HEK293 (cell line): ENCODE measurements around the gene USP16.
A peak's percentile ranks its signal among the peaks of the same experiment; 100 is the strongest.

Experiments
- GFI1B ChIP-seq: fragments of 450-650 bp; formaldehyde crosslinking; IDR thresholded peaks from 2 replicates; pipeline ENCODE4 v1.5.1; 2016; ENCODE audit warnings: missing biosample characterization, missing genetic modification characterization
- GLIS2 ChIP-seq: fragments of 450-650 bp; formaldehyde crosslinking; IDR thresholded peaks from 2 replicates; pipeline ENCODE4 v1.5.1; 2016; ENCODE audit warnings: missing biosample characterization, missing genetic modification characterization
- HOXC10 ChIP-seq: sonication (generic); formaldehyde crosslinking; IDR thresholded peaks from 2 replicates; pipeline ENCODE4 v1.8.1; 2023; ENCODE audit warnings: mild to moderate bottlenecking, missing genetic modification reagents
- KLF16 ChIP-seq: fragments of 450-650 bp; formaldehyde crosslinking; IDR thresholded peaks from 2 replicates; pipeline ENCODE4 v1.5.1; 2017; ENCODE audit warnings: missing biosample characterization, missing genetic modification characterization
- MEIS1 ChIP-seq: sonication (generic); formaldehyde crosslinking; IDR thresholded peaks from 2 replicates; pipeline ENCODE4 v1.8.1; 2022; ENCODE audit warnings: missing genetic modification reagents, mild to moderate bottlenecking, borderline replicate concordance
- WT1 ChIP-seq: fragments of 450-650 bp; formaldehyde crosslinking; IDR thresholded peaks from 2 replicates; pipeline ENCODE4 v1.5.1; 2016; ENCODE audit warnings: missing biosample characterization, missing genetic modification characterization
- YY2 ChIP-seq: fragments of 450-650 bp; formaldehyde crosslinking; IDR thresholded peaks from 2 replicates; pipeline ENCODE4 v1.5.1; 2016; ENCODE audit warnings: missing biosample characterization, missing genetic modification characterization
- ZBTB8A ChIP-seq: fragments of 450-650 bp; formaldehyde crosslinking; IDR thresholded peaks from 2 replicates; pipeline ENCODE4 v1.5.1; 2016; ENCODE audit warnings: missing biosample characterization, missing genetic modification characterization
- ZFP69B ChIP-seq: fragments of 450-650 bp; formaldehyde crosslinking; IDR thresholded peaks from 2 replicates; pipeline ENCODE4 v1.5.1; 2016; ENCODE audit warnings: missing biosample characterization, missing genetic modification characterization
- ZNF121 ChIP-seq: fragments of 450-650 bp; formaldehyde crosslinking; IDR thresholded peaks from 2 replicates; pipeline ENCODE4 v1.5.1; 2016; ENCODE audit warnings: missing biosample characterization, missing genetic modification characterization
- ZNF19 ChIP-seq: fragments of 450-650 bp; formaldehyde crosslinking; IDR thresholded peaks from 2 replicates; pipeline ENCODE4; 2016; ENCODE audit warnings: missing biosample characterization, missing genetic modification characterization, low read depth
- ZNF211 ChIP-seq: fragments of 450-650 bp; formaldehyde crosslinking; IDR thresholded peaks from 2 replicates; pipeline ENCODE4 v1.5.1; 2016; ENCODE audit warnings: low read depth, missing biosample characterization, missing genetic modification characterization
- ZNF391 ChIP-seq: fragments of 450-650 bp; formaldehyde crosslinking; IDR thresholded peaks from 2 replicates; pipeline ENCODE4 v1.5.1; 2016; ENCODE audit warnings: low read depth, missing biosample characterization, missing genetic modification characterization, borderline replicate concordance
- ZNF416 ChIP-seq: fragments of 450-650 bp; formaldehyde crosslinking; IDR thresholded peaks from 2 replicates; pipeline ENCODE4 v1.5.1; 2016; ENCODE audit warnings: missing biosample characterization, missing genetic modification characterization
- ZNF433 ChIP-seq: fragments of 450-650 bp; formaldehyde crosslinking; IDR thresholded peaks from 2 replicates; pipeline ENCODE4 v1.5.1; 2016; ENCODE audit warnings: missing biosample characterization, missing genetic modification characterization, low read depth
- ZNF473 ChIP-seq: fragments of 450-650 bp; formaldehyde crosslinking; IDR thresholded peaks from 2 replicates; pipeline ENCODE4 v1.5.1; 2017; ENCODE audit warnings: missing biosample characterization, missing genetic modification characterization
- ZNF623 ChIP-seq: fragments of 450-650 bp; formaldehyde crosslinking; IDR thresholded peaks from 2 replicates; pipeline ENCODE4 v1.5.1; 2016; ENCODE audit warnings: missing biosample characterization, missing genetic modification characterization
- ZNF701 ChIP-seq: fragments of 450-650 bp; formaldehyde crosslinking; IDR thresholded peaks from 2 replicates; pipeline ENCODE4 v1.5.1; 2016; ENCODE audit warnings: missing biosample characterization, missing genetic modification characterization
- ZNF785 ChIP-seq: fragments of 450-650 bp; formaldehyde crosslinking; IDR thresholded peaks from 2 replicates; pipeline ENCODE4 v1.5.1; 2016; ENCODE audit warnings: missing biosample characterization, missing genetic modification characterization
- ZNF830 ChIP-seq: fragments of 450-650 bp; IDR thresholded peaks from 2 replicates; pipeline ENCODE4 v1.5.0; 2018; ENCODE audit warnings: missing biosample characterization, missing genetic modification characterization, low read depth, mild to moderate bottlenecking, moderate library complexity
- ZNF837 ChIP-seq: fragments of 450-650 bp; formaldehyde crosslinking; IDR thresholded peaks from 2 replicates; pipeline ENCODE4 v1.5.1; 2016; ENCODE audit warnings: missing biosample characterization, missing genetic modification characterization
- ZSCAN23 ChIP-seq: fragments of 450-650 bp; formaldehyde crosslinking; IDR thresholded peaks from 2 replicates; pipeline ENCODE4 v1.5.1; 2016; ENCODE audit warnings: missing biosample characterization, missing genetic modification characterization
- TF ChIP-seq, protein P1 (sequence below): fragments of 450-650 bp; formaldehyde crosslinking; IDR thresholded peaks from 2 replicates; pipeline ENCODE4 v1.5.1; 2016; ENCODE audit warnings: missing biosample characterization, missing genetic modification characterization
- TF ChIP-seq, protein P2 (sequence below): fragments of 450-650 bp; formaldehyde crosslinking; IDR thresholded peaks from 2 replicates; pipeline ENCODE4 v1.5.1; 2017; ENCODE audit warnings: missing biosample characterization, missing genetic modification characterization
- TF ChIP-seq, protein P3 (sequence below): fragments of 450-650 bp; formaldehyde crosslinking; conservative IDR thresholded peaks from 2 replicates; pipeline ENCODE4 v1.5.1; 2016; ENCODE audit warnings: low read depth, missing biosample characterization, missing genetic modification characterization
- TF ChIP-seq, protein P4 (sequence below): fragments of 450-650 bp; IDR thresholded peaks from 2 replicates; pipeline ENCODE4 v1.5.1; 2018; ENCODE audit warnings: missing biosample characterization, missing genetic modification characterization
- TF ChIP-seq, protein P5 (sequence below): fragments of 450-650 bp; formaldehyde crosslinking; IDR thresholded peaks from 2 replicates; pipeline ENCODE4 v1.5.1; 2016; ENCODE audit warnings: missing biosample characterization, missing genetic modification characterization, borderline replicate concordance

Gene USP16

DNA sequence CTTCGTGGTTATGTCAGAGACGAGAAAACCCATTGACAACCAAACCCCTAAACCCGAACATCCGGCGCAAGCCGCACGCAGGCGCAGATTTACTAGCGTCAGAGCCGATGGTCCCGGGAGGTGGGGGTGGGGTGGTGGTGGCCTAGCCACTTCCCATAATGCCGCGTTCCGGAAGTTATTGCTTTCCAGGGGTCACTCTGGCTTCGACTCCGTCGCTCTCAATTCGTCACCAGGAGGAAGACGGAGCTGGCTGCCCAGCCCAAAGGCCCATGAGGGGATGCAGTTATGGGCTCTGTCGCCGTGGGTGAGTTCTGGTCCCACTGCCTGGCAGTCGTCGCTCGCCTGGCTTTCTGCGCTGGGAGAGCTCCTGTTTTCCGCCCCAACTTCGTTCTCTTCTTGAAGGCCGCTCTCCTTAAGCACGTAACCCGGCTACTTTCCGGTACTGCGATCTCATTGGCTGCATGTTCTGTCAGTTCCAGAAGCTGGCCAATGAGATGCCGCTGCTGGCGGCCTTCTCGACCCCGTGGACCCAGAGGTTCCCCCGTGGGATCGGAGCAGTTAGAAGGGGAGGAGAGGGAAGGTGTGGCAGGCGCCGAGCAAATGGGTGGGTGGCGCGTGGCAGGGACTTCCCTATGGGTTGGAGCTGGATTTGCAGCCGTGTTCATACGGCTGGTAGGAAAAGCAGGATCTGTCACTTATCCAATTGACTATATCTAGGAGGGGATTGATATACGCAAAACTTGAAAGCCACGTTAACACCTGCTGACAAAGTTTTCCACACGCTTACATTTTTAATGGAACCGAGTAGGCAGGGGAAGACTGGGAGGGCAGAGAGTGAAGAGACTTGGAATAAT is at the start of gene USP16 (continued):
- TF ChIP-seq ZSCAN23 (peak; percentile 91), YY2 (tag by site-specific recombination) (no peak), KLF16 (tag by site-specific recombination) (peak; percentile 87), GFI1B (tag by site-specific recombination) (no peak), ZNF391 (tag by site-specific recombination) (peak; percentile 2; the same call in 1 of the 2 replicates), ZNF623 (tag by site-specific recombination) (no peak), ZNF830 (no peak), ZBTB8A (tag by site-specific recombination) (peak; percentile 28; the same call in 1 of the 2 replicates), ZNF433 (tag by site-specific recombination) (no peak), GLIS2 (tag by site-specific recombination) (no peak; the same call in 1 of the 2 replicates), MEIS1 (no peak), HOXC10 (CRISPR knock-in tag) (no peak), ZFP69B (tag by site-specific recombination) (peak; percentile 17; the same call in 1 of the 2 replicates), ZNF837 (tag by site-specific recombination) (no peak), ZNF785 (no peak), ZNF701 (tag by site-specific recombination) (no peak), ZNF473 (tag by site-specific recombination) (no peak), ZNF121 (tag by site-specific recombination) (no peak), ZNF19 (tag by site-specific recombination) (no peak), ZNF416 (tag by site-specific recombination) (no peak), WT1 (tag by site-specific recombination) (peak; percentile 10), ZNF211 (tag by site-specific recombination) (no peak)
- TF ChIP-seq, protein P1, sequence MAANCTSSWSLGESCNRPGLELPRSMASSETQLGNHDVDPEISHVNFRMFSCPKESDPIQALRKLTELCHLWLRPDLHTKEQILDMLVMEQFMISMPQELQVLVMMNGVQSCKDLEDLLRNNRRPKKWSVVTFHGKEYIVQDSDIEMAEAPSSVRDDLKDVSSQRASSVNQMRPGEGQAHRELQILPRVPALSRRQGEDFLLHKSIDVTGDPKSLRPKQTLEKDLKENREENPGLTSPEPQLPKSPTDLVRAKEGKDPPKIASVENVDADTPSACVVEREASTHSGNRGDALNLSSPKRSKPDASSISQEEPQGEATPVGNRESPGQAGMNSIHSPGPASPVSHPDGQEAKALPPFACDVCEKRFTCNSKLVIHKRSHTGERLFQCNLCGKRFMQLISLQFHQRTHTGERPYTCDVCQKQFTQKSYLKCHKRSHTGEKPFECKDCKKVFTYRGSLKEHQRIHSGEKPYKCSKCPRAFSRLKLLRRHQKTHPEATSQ (tag by site-specific recombination): peak; percentile 70; the same call in 1 of the 2 replicates
- TF ChIP-seq, protein P2, sequence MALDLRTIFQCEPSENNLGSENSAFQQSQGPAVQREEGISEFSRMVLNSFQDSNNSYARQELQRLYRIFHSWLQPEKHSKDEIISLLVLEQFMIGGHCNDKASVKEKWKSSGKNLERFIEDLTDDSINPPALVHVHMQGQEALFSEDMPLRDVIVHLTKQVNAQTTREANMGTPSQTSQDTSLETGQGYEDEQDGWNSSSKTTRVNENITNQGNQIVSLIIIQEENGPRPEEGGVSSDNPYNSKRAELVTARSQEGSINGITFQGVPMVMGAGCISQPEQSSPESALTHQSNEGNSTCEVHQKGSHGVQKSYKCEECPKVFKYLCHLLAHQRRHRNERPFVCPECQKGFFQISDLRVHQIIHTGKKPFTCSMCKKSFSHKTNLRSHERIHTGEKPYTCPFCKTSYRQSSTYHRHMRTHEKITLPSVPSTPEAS (tag by site-specific recombination): no peak
- TF ChIP-seq, protein P3, sequence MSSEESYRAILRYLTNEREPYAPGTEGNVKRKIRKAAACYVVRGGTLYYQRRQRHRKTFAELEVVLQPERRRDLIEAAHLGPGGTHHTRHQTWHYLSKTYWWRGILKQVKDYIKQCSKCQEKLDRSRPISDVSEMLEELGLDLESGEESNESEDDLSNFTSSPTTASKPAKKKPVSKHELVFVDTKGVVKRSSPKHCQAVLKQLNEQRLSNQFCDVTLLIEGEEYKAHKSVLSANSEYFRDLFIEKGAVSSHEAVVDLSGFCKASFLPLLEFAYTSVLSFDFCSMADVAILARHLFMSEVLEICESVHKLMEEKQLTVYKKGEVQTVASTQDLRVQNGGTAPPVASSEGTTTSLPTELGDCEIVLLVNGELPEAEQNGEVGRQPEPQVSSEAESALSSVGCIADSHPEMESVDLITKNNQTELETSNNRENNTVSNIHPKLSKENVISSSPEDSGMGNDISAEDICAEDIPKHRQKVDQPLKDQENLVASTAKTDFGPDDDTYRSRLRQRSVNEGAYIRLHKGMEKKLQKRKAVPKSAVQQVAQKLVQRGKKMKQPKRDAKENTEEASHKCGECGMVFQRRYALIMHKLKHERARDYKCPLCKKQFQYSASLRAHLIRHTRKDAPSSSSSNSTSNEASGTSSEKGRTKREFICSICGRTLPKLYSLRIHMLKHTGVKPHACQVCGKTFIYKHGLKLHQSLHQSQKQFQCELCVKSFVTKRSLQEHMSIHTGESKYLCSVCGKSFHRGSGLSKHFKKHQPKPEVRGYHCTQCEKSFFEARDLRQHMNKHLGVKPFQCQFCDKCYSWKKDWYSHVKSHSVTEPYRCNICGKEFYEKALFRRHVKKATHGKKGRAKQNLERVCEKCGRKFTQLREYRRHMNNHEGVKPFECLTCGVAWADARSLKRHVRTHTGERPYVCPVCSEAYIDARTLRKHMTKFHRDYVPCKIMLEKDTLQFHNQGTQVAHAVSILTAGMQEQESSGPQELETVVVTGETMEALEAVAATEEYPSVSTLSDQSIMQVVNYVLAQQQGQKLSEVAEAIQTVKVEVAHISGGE (tag by site-specific recombination): peak; percentile 95
- TF ChIP-seq, protein P4, sequence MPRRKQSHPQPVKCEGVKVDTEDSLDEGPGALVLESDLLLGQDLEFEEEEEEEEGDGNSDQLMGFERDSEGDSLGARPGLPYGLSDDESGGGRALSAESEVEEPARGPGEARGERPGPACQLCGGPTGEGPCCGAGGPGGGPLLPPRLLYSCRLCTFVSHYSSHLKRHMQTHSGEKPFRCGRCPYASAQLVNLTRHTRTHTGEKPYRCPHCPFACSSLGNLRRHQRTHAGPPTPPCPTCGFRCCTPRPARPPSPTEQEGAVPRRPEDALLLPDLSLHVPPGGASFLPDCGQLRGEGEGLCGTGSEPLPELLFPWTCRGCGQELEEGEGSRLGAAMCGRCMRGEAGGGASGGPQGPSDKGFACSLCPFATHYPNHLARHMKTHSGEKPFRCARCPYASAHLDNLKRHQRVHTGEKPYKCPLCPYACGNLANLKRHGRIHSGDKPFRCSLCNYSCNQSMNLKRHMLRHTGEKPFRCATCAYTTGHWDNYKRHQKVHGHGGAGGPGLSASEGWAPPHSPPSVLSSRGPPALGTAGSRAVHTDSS (tag by site-specific recombination): peak; percentile 53; the same call in 1 of the 2 replicates
- TF ChIP-seq, protein P5, sequence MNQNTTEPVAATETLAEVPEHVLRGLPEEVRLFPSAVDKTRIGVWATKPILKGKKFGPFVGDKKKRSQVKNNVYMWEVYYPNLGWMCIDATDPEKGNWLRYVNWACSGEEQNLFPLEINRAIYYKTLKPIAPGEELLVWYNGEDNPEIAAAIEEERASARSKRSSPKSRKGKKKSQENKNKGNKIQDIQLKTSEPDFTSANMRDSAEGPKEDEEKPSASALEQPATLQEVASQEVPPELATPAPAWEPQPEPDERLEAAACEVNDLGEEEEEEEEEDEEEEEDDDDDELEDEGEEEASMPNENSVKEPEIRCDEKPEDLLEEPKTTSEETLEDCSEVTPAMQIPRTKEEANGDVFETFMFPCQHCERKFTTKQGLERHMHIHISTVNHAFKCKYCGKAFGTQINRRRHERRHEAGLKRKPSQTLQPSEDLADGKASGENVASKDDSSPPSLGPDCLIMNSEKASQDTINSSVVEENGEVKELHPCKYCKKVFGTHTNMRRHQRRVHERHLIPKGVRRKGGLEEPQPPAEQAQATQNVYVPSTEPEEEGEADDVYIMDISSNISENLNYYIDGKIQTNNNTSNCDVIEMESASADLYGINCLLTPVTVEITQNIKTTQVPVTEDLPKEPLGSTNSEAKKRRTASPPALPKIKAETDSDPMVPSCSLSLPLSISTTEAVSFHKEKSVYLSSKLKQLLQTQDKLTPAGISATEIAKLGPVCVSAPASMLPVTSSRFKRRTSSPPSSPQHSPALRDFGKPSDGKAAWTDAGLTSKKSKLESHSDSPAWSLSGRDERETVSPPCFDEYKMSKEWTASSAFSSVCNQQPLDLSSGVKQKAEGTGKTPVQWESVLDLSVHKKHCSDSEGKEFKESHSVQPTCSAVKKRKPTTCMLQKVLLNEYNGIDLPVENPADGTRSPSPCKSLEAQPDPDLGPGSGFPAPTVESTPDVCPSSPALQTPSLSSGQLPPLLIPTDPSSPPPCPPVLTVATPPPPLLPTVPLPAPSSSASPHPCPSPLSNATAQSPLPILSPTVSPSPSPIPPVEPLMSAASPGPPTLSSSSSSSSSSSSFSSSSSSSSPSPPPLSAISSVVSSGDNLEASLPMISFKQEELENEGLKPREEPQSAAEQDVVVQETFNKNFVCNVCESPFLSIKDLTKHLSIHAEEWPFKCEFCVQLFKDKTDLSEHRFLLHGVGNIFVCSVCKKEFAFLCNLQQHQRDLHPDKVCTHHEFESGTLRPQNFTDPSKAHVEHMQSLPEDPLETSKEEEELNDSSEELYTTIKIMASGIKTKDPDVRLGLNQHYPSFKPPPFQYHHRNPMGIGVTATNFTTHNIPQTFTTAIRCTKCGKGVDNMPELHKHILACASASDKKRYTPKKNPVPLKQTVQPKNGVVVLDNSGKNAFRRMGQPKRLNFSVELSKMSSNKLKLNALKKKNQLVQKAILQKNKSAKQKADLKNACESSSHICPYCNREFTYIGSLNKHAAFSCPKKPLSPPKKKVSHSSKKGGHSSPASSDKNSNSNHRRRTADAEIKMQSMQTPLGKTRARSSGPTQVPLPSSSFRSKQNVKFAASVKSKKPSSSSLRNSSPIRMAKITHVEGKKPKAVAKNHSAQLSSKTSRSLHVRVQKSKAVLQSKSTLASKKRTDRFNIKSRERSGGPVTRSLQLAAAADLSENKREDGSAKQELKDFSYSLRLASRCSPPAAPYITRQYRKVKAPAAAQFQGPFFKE: no peak
